H54 (cell line): ENCODE results near the gene ZNF878.
"Not testable (repeated sequence)": the region's sequence is repeated elsewhere in the genome, so short reads cannot be mapped to it uniquely, and the experiment has no call there.

Experiments
- DNase-seq: peaks from one replicate; pipeline ENCODE4 v3.0.0; 2011; ENCODE audit warnings: low spot score, mixed read lengths; ENCODE audit not compliant: insufficient read length
- FAIRE-seq: peaks from 3 replicates; lab custom pipeline; 2011; peaks lifted over from hg19 to GRCh38; lab: Jason Lieb, UNC
- POLR2A ChIP-seq: IDR thresholded peaks from 2 replicates; pipeline ENCODE4 v1.6.1; 2011; ENCODE audit warnings: low read depth, mild to moderate bottlenecking, low read length

Gene ZNF878

DNA sequence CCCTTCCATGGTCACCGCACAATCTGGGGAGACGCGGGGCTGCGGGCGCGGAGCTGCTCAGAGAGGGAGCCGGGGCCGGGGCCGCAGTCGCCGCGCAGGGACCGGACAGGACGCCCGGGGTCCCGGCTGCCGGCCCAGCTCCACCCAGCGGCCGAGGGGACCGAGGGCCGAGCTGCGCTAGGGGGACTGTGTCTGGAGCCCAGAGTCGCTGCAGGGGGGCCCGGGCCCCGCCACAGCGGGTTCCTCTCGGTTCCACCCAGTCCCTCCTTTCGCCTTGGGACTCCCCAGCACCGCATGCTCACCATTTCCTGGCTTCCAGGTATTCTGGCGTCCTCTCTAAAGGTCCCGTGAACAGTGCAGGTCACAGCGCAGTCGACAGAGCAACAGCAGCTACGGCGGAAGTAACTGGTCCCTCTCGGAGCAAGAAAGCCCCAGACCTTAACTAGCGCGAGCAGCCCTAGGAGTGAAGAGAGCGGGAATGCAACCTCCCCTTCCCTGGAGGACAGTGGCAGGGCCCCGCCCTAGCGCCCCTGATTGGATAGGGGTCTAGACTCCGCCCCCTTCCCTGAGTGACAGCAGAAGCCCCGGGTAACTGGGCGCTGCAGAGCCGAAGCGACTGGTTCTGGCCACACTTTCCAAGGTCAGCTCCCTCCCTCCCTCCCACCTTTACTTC is at the start of gene ZNF878:
Gene ZNF878 (minus strand): TSS at position 465 of the 673 bp plus-strand sequence. CDS start 160 bp downstream, at position 305.
- DNase-seq (peak; percentile 88), FAIRE-seq (peak; percentile 89)
- peak; percentile 96 for TF ChIP-seq POLR2A

DNA sequence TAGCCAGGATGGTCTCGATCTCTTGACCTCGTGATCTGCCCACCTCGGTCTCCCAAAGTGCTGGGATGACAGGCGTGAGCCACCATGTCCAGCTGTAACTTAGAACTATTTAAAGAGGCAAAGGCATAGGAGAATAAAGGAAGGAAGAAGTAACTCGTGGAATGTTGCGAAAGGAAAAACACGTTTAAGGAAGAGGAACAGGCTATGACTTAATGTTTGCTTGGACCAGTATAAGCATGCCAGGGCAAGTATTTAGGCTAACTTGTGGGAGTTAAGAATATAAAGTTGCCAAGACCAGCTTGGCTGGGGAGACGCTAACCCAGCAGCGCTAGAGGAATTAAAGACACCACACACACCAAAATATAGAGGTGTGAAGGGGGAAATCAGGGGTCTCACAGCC is 45.3 kb upstream of the ZNF878 start:
- TF ChIP-seq POLR2A = no peak
- DNase-seq (no peak), FAIRE-seq (no peak)

GRCh38 chr19:12095111-12095790 is 42.5 kb upstream of the ZNF878 start:
- no peak for TF ChIP-seq POLR2A
- DNase-seq (no peak), FAIRE-seq (no peak)

DNA sequence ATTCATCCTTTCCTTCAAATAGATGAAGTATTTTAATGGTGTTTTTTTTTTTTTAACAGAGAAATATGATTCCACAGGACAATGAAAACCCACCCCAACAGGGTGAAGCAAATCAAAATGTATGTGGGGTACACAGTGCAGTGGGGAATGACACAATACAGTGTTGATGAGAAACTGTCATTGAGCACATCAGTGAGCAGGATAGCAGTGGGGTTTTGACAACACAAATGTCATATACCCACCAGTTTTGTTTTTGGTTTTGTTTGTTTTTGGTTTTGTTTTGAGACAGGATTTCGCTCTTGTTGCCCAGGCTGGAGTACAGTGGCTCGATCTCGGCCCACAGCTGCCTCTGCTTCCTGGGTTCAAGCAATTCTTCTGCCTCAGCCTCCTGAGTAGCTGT is 41.0 kb upstream of the ZNF878 start:
- no peak for TF ChIP-seq POLR2A
- no peak for FAIRE-seq
- no peak for DNase-seq

DNA sequence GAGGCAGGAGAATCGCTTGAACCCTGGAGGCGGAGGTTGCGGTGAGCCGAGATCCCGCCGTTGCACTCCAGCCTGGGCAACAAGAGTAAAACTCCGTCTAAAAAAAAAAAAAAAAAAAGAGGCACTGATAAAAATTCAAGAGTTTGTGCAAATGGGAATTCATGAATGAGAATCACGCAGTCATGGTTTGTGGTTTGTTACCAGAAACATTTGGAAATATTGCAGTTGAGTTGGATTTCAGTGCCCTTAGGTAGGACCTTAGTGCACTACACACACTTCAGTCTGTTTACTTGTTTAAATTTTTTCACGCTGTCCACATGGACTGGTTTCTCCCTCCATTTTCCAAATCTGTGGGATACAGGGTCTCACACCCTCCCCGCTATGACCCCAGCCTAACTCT is 40.2 kb upstream of the ZNF878 start:
- no peak for FAIRE-seq
- no peak for TF ChIP-seq POLR2A
- no peak for DNase-seq

DNA sequence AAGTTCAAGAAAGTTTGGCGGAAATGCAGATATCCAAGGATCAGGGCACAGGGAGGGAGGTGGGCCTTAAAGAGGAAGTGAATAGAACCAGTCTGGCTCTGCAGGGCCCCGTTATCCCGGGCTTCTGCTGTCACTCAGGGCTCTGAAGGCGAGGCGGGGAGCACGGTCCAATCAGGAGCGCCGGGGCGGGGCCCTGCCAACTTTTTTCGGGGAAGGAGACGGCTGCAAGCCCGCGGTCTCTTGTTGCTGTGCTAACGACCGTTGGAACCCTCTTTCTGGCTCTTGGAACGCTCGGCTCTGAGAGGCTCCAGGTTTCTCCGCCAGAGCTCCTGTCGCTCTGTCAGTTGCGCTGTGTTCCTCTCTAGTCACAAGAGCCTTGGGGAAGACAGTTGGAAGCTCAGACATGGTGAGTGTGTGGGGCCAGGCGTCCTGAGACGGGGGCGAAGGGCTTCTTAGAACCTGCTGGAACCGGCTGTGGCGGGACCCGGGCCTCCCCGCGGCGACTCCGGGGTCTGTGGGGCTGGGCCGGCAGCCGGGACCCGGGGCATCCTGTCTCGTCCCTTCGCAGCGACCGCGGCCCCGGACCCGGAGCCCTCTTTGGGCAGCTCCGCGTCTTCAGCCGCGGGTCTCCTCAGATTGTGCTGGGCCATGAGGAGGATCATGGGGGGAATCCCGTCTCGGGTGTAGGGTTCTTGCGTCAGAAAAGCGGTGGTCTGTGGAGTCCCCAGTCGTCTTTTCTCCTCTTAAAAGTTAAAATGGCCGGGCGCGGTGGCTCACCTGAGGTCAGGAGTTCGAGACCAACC is 39.5 kb upstream of the ZNF878 start:
- peak; percentile 52; the same call in 1 of the 2 replicates for TF ChIP-seq POLR2A
- FAIRE-seq = peak; percentile 68
- DNase-seq = peak; percentile 90

GRCh38 chr19:12090807-12091206 is 38.0 kb upstream of the ZNF878 start:
- TF ChIP-seq POLR2A = no peak
- FAIRE-seq (no peak), DNase-seq (peak; percentile 19)

DNA sequence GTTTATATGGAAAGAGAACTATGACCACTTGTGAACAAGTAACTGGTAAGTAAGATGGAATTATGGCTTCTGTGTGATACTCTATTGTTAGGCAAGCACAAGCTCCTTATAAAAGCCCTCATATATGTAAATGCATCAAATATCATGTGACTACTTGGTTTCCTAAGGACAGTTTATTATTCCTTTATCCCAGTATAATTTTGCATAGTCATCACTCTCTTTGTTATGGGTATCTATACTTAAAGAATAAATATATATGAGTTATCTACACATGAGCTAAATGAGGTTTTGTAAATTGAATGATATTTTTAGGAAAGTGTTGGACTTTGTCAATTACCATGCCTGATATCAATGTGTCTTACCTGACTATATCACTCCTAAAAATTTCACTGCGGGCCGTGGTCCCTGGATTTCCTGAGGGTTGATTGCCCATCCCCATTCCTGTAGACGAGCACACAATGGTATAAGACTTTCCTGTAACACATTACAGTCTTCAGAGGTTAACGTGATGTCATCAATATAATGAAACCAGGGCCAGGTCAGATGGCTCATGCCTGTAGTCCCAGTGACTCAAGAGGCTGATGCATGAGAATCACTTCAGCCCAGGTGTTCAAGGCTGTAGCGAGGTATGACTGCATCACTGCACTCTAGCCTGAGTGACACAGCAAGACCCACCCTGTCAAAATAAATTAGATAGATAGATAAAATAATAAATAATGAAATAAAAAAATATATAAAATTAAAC is 32.5 kb upstream of the ZNF878 start:
- no peak for TF ChIP-seq POLR2A
- DNase-seq (no peak), FAIRE-seq (no peak)

DNA sequence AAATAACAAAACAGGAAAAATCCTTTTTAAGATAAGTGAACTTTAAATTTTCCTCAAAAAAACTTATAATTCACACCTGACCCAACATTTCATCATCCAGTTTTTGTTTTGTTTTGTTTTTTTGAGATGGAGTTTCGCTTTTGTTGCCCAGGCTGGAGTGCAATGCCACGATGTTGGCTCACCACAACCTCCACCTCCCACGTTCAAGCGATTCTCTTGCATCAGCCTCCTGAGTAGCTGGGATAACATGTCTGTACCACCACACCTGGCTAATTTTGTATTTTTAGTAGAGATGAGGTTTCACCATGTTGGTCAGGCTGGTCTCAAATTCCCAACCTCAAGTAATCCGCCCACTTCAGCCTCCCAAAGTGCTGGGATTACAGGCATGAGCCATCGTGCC is 30.6 kb upstream of the ZNF878 start:
- not testable (repeated sequence) for DNase-seq, FAIRE-seq

DNA sequence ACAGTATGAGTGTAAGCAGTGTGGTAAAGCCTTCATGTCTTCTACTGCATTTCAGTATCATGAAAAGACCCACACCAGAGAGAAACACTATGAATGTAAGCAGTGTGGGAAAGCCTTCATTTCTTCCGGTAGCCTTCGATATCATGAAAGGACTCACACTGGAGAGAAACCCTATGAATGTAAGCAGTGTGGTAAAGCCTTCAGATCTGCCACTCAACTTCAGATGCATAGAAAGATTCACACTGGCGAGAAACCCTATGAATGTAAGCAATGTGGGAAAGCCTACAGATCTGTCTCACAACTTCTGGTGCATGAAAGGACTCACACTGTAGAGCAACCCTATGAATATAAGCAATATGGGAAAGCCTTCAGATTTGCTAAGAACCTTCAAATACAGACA is 24.6 kb upstream of the ZNF878 start:
- FAIRE-seq (no peak), DNase-seq (no peak)
- no peak for TF ChIP-seq POLR2A

DNA sequence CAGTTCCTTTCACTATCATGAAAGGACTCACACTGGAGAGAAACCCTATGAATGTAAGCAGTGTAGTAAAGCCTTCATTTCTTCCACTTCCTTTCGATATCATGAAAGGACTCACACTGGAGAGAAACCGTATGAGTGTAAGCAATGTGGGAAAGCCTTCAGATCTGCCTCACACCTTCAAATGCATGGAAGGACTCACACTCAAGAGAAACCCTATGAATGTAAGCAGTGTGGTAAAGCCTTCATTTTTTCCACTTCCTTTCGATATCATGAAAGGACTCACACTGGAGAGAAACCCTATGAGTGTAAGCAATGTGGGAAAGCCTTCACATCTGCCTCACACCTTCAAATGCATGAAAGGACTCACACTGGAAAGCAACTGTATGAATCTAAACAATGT is 23.6 kb upstream of the ZNF878 start:
- peak; percentile 38 for FAIRE-seq
- DNase-seq = not testable (repeated sequence)

- TF ChIP-seq POLR2A = no peak
- FAIRE-seq (no peak), DNase-seq (no peak)
Measured at GRCh38 chr19:12075538-12076139, 22.9 kb upstream of the ZNF878 start.

- FAIRE-seq = no peak
- peak; percentile 26; the same call in 1 of the 2 replicates for TF ChIP-seq POLR2A
- peak; percentile 65 for DNase-seq
Measured at GRCh38 chr19:12064590-12065538, 12.1 kb upstream of the ZNF878 start, which contains the start of gene ZNF844. Gene ZNF844 (plus strand): TSS chr19:12064731. CDS start chr19:12064874, 143 bp downstream.
